Thyroid gland (tissue), 4 donors: ENCODE data around the gene FGD5. TPM values are rescaled to one million over a fixed set of nuclear protein-coding genes. Genes with fewer than 3 reads are reported as not detected.

Source experiments
- DNase-seq, 2 donors: peaks; one replicate each; pipeline ENCODE4 v3.0.0-alpha.2; 2019
- H3K27ac ChIP-seq, 3 donors: fragments of 200-600 bp; sonication (generic); 1 replicate in 2 of 3; 2 replicates in 1 of 3; pipeline ENCODE4 v1.5.1; 2016 to 2019; ENCODE audit warnings: mild to moderate bottlenecking in 1 of 3, moderate library complexity in 1 of 3
- H3K27me3 ChIP-seq: fragments of 200-600 bp; sonication (generic); one replicate; pipeline ENCODE4 v1.5.1; 2019
- H3K36me3 ChIP-seq, 2 donors: fragments of 200-600 bp; sonication (generic); one replicate each; pipeline ENCODE4 v1.5.1; 2016 to 2019
- H3K4me1 ChIP-seq, 2 donors: fragments of 200-600 bp; sonication (generic); one replicate each; pipeline ENCODE4 v1.5.1; 2017 to 2019
- H3K4me3 ChIP-seq, 3 donors: fragments of 200-600 bp; sonication (generic); replicated peaks in 1 of 3; 1 replicate in 2 of 3; 2 replicates in 1 of 3; pipeline ENCODE4 v1.5.1; 2016; ENCODE audit warnings: mild to moderate bottlenecking in 1 of 3
- H3K9me3 ChIP-seq: fragments of 200-600 bp; sonication (generic); one replicate; pipeline ENCODE4 v1.5.1; 2017
- CTCF ChIP-seq, 6 experiments: fragments of 200-600 bp in 3 of 6; fragments of 450-650 bp in 3 of 6; sonication (generic) in 3 of 6; IDR thresholded peaks; one replicate each; pipeline ENCODE4 v1.5.1; 2016 to 2019; ENCODE audit warnings: antibody characterized with exemption in 6 of 6, mild to moderate bottlenecking in 2 of 6, inconsistent platforms in 1 of 6, moderate library complexity in 1 of 6
- POLR2A ChIP-seq, 2 donors: fragments of 450-650 bp; IDR thresholded peaks; one replicate each; pipeline ENCODE4 v1.6.1; 2017; ENCODE audit warnings: antibody characterized with exemption in 2 of 2, mild to moderate bottlenecking in 2 of 2, moderate library complexity in 1 of 2
- WGBS, 2 donors: methylation state at CpG; one replicate each; pipeline ENCODE4 v1.1.5; 2017; 5-methylcytosine and 5-hydroxymethylcytosine counted together
- intact Hi-C: fragments of 100-400 bp; cut with DNase I; formaldehyde crosslinking; loops from one replicate; pipeline ENCODE4 v1.15.1; 2023
- total RNA-seq, 4 donors: library from RNA; depleted of rRNA; stranded (reverse); fragments of >200 nt; gene quantifications; one replicate each; pipeline ENCODE4 v1.2.3, GENCODE V29; 2016

Gene FGD5
- total RNA-seq, 4 donors from 2014 or later = 13.0 to 29.3 (median 17.4) TPM

- no peaks in the 10 kb centered on the region for H3K9me3 ChIP-seq
- H3K36me3 ChIP-seq = no peaks in the 10 kb centered on the region
- no peak overlapping the region for H3K27ac ChIP-seq
- H3K4me1 ChIP-seq = peaks cover 0 to 7% of the 10 kb centered on the region in 2 donors
- 56 to 57% methylated on average over 4 to 5 of the region's 5 CpGs for WGBS, 2 donors
- H3K27me3 ChIP-seq = no peaks in the 10 kb centered on the region
- TF ChIP-seq CTCF (IDR thresholded peaks at IDR 0.05) (no peak), POLR2A (IDR thresholded peaks at IDR 0.05) (no peak)
- no peak for DNase-seq
- H3K4me3 ChIP-seq = no peak overlapping the region
- intact Hi-C loops = loop anchor here (5.0 kb wide), 1 partner anchor 128 kb away; no protein-coding TSS in a partner anchor
These were observed 24.9 kb upstream of the FGD5 start for GRCh38 chr3:14793858-14794234.

GRCh38 chr3:14794435-14794834 is 24.3 kb upstream of the FGD5 start:
- no peak for TF ChIP-seq POLR2A (IDR thresholded peaks at IDR 0.05)
- no peak for TF ChIP-seq CTCF (IDR thresholded peaks at IDR 0.05)
- no peak overlapping the region for H3K4me3 ChIP-seq
- intact Hi-C loops = loop anchor here (5.0 kb wide), 1 partner anchor 128 kb away; no protein-coding TSS in a partner anchor
- H3K27ac ChIP-seq = no peak overlapping the region
- H3K36me3 ChIP-seq = no peaks in the 10 kb centered on the region
- peaks cover 0 to 7% of the 10 kb centered on the region in 2 donors for H3K4me1 ChIP-seq
- no peaks in the 10 kb centered on the region for H3K27me3 ChIP-seq
- WGBS, 2 donors = 85 to 90% methylated on average over 2 of the region's 2 CpGs
- no peak for DNase-seq
- H3K9me3 ChIP-seq = no peaks in the 10 kb centered on the region

- WGBS, 2 donors = 35 to 54% methylated on average over 2 of the region's 2 CpGs
- H3K27ac ChIP-seq = no peak overlapping the region
- no peak overlapping the region for H3K4me3 ChIP-seq
- H3K4me1 ChIP-seq = peaks cover 0 to 7% of the 10 kb centered on the region in 2 donors
- intact Hi-C loops = no loop called here
- no peak for TF ChIP-seq POLR2A (IDR thresholded peaks at IDR 0.05)
- no peak for TF ChIP-seq CTCF (IDR thresholded peaks at IDR 0.05)
- H3K9me3 ChIP-seq = no peaks in the 10 kb centered on the region
- H3K36me3 ChIP-seq = no peaks in the 10 kb centered on the region
- H3K27me3 ChIP-seq = no peaks in the 10 kb centered on the region
- DNase-seq = no peak
These were observed 22.8 kb upstream of the FGD5 start for GRCh38 chr3:14795996-14796395.

GRCh38 chr3:14796403-14797077 is 22.2 kb upstream of the FGD5 start:
- no peaks in the 10 kb centered on the region for H3K27me3 ChIP-seq
- WGBS, 2 donors = 64 to 75% methylated on average over 13 to 14 of the region's 14 CpGs
- H3K9me3 ChIP-seq = no peaks in the 10 kb centered on the region
- H3K27ac ChIP-seq = no peak overlapping the region
- intact Hi-C loops = no loop called here
- H3K4me1 ChIP-seq = peaks cover 0 to 7% of the 10 kb centered on the region in 2 donors
- TF ChIP-seq CTCF (IDR thresholded peaks at IDR 0.05) (no peak), POLR2A (IDR thresholded peaks at IDR 0.05) (no peak)
- H3K4me3 ChIP-seq = no peak overlapping the region
- H3K36me3 ChIP-seq = no peaks in the 10 kb centered on the region
- DNase-seq = no peak

GRCh38 chr3:14797731-14798130 is 21.0 kb upstream of the FGD5 start:
- no peak for TF ChIP-seq POLR2A (IDR thresholded peaks at IDR 0.05)
- no peak for TF ChIP-seq CTCF (IDR thresholded peaks at IDR 0.05)
- whole genome bisulfite sequencing, 2 donors = 72 to 80% methylated on average over 4 of the region's 4 CpGs
- Histone ChIP-seq H3K4me1 (peaks cover 0 to 7% of the 10 kb centered on the region in 2 donors), H3K36me3 (no peaks in the 10 kb centered on the region), H3K27ac (no peak overlapping the region), H3K9me3 (no peaks in the 10 kb centered on the region), H3K4me3 (no peak overlapping the region), H3K27me3 (no peaks in the 10 kb centered on the region)
- no peak for DNase-seq
- intact Hi-C loops = no loop called here
